Heart left ventricle (tissue), 13 donors: ENCODE measurements around the gene SERINC2.

ENCODE experiments used
- CTCF ChIP-seq, 12 donors: fragments of 200-600 bp; sonication (generic) in 4 of 12; IDR thresholded peaks; one replicate each; pipeline versions ENCODE4 v1.5.0 to v1.8.0; 2018 to 2022; ENCODE audit warnings: antibody characterized with exemption in 12 of 12, mild to moderate bottlenecking in 5 of 12
- POLR2A ChIP-seq, 2 donors: fragments of 450-650 bp; IDR thresholded peaks; one replicate each; pipeline ENCODE4 v1.6.1; 2017; ENCODE audit warnings: antibody characterized with exemption in 2 of 2, mild to moderate bottlenecking in 2 of 2, moderate library complexity in 2 of 2
- donor health status: ischemic (EF 13 %, LVEDD 7.1; RV severe dilation, severe dysfunction).
- donor health status: DM: no; HTN: yes; CAD: no.
- donor health status: DM: no; HTN: no; CAD: no.
- donor health status: ischemic (EF 25% LVEDD 6.9; RV normal size, moderate dysfunction).
- donor health status: ischemic (EF 25% LVEDD 5.7; RV mildly dilated, moderate dysfunction).
- donor health status: ischemic (EF 35%, LVEDD 5.7; RV mildly dilated, moderate dysfunction).
- donor health status: nonischemic (EF 11% LVEDD 7.7; RV severe dilation, severe dysfunction).
- donor health status: DM: yes; HTN: yes; CAD: no.
- donor health status: PGD.
- donor health status: ischemic (EF 29% LVEDD 5.4; RV normal size, mild dysfunction).
- donor health status: nonischemic (EF 23%, LVEDD 6.1; RV moderate dilation, normal function).

DNA sequence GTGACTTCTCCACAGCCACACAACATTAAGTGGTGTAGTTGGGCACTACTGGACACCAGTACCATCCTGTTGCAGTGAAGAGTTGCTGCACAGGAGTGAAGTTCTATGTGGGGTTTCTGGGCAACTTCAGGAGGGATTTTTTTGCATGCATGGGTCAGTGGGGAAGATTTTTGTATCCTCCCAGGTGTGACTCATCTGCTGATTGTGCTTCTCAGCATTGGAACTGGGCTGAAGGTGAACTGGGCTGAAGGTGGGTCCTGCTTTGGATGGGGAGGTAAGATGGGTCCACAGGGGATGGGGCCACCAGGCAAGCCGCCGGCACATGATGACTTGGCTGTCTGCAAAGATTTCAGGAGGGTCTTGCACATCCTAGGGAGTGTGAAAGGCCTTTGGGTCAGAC is 2.6 kb downstream of the SERINC2 start:
- TF ChIP-seq CTCF (IDR thresholded peaks at IDR 0.05) (no peak), POLR2A (IDR thresholded peaks at IDR 0.05) (no peak)
